Duodenal mucosa (tissue), 2 donors: ENCODE measurements around the gene FPGS.

ENCODE experiments used
- H3K27ac ChIP-seq: one replicate; pipeline ENCODE4 v1.7.0; 2013; ENCODE audit warnings: low read depth, low read length
- H3K27me3 ChIP-seq, 2 donors: one replicate each; pipeline ENCODE4 v1.7.0; 2013; ENCODE audit warnings: low read length in 2 of 2, control low read depth in 1 of 2; ENCODE audit not compliant: insufficient read depth in 2 of 2, control insufficient read depth in 1 of 2
- H3K36me3 ChIP-seq, 2 donors: one replicate each; pipeline ENCODE4 v1.7.0; 2013; ENCODE audit warnings: low read length in 2 of 2, control low read depth in 1 of 2; ENCODE audit not compliant: insufficient read depth in 2 of 2, control insufficient read depth in 1 of 2
- H3K4me1 ChIP-seq, 2 donors: one replicate each; pipeline ENCODE4 v1.7.0; 2013; ENCODE audit warnings: low read length in 2 of 2, control low read depth in 1 of 2; ENCODE audit not compliant: insufficient read depth in 2 of 2, control insufficient read depth in 1 of 2
- H3K4me3 ChIP-seq, 2 donors: one replicate each; pipeline ENCODE4 v1.7.0; 2013; ENCODE audit warnings: low read length in 2 of 2, low read depth in 1 of 2
- H3K9ac ChIP-seq, 2 donors: one replicate each; pipeline ENCODE4 v1.7.0; 2013; ENCODE audit warnings: low read length in 2 of 2, low read depth in 1 of 2
- H3K9me3 ChIP-seq, 2 donors: one replicate each; pipeline ENCODE4 v1.7.0; 2013; ENCODE audit warnings: low read length in 2 of 2, control low read depth in 1 of 2; ENCODE audit not compliant: control insufficient read depth in 1 of 2

Gene FPGS

DNA sequence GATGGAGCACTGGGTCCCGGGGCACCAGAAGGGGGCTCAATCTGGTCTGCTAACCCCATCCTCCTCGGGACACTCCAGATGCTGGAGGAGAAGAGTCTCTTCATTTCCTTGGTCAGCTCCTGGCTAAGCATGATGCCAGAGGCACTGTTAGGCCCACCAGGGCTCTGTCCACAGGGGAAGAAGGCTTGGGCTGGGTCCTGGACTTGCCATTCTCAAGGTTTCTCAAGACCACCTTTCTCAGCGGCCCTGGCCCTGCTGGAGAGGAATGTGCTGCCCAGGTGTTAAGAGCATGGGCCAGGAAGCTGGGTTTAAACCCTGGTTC is 32.1 kb upstream of the FPGS start:
- Histone ChIP-seq H3K27me3 (no peaks in the 10 kb centered on the region), H3K9me3 (no peaks in the 10 kb centered on the region), H3K27ac (peak overlapping the region; percentile 3), H3K36me3 (peaks cover 0 to 3% of the 10 kb centered on the region in 2 donors), H3K4me1 (peaks cover 12 to 34% of the 10 kb centered on the region in 2 donors), H3K4me3 (peak overlapping the region; percentile 66 to 67), H3K9ac (peak overlapping the region; percentile 18 to 54)

DNA sequence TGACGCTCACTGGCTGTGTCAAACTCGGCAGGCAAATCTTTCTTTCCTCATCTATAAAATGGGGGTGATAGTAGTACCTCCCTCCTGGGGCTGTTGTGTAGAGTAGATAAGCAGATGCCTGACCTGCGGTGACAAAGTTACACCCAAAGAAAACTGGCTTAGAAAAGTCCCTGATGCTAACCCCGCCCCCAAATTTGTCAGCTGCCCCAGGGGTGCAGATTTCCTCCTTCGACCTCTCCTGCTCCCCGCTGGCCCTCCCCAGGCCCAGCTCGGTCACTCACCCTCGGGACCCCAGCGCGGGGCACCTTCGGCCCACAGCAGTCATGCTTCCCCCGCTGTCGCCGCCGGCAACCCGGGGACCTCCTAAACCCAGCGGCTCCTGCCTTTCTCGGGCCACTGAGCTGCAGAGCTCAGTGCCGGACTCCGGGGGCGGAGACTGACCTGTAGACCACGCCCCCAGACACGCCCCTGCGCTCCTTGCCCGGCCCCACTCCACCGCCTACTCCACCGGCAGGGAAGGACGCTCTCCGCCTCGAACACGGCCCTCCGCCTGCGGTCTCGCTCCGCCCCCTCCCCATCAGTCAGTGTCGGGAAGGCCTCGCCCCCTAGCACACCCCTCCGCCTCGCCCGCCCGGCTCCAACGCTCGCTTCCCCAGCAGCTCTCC is 31.6 kb upstream of the FPGS start:
- H3K4me1 ChIP-seq: peaks cover 12 to 31% of the 10 kb centered on the region in 2 donors
- no peaks in the 10 kb centered on the region for H3K9me3 ChIP-seq
- peak overlapping the region; percentile 3 for H3K27ac ChIP-seq
- H3K27me3 ChIP-seq: no peaks in the 10 kb centered on the region
- H3K9ac ChIP-seq: peak overlapping the region; percentile 18 to 54
- peaks cover 0 to 3% of the 10 kb centered on the region in 2 donors for H3K36me3 ChIP-seq
- peak overlapping the region; percentile 66 to 67 for H3K4me3 ChIP-seq

DNA sequence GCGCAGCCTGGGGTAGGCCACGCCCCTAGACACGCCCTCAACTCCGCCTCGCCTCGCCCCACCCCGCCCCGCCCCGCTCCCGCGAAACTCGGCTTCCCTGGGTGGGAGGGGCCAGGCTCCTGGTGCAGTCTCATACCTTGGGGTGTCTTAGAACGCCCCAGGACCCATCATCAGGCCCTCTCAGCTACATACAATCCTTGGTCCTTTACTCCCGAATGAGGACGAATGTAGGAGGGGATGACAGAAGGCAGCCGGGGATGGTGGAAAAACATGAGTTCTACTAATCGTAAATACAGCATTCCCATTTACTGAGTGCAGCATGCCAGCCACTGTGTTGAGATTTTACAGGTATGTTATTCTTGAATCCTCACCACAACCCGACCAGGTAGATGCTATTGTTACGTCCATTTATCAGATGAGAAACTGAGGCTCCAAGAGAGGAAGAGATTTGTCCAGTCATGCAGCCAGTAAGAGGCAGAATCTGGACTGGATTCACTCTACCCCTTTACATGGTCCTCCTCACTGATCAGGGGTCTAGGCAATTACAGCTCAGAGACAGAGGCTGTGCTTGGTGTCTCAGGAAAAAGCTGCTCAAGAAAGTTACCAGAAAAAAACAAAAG is 31.0 kb upstream of the FPGS start:
- H3K36me3 ChIP-seq: peaks cover 0 to 3% of the 10 kb centered on the region in 2 donors
- H3K4me3 ChIP-seq: peak overlapping the region in 1 of 2 donors; percentile 67
- no peaks in the 10 kb centered on the region for H3K27me3 ChIP-seq
- no peaks in the 10 kb centered on the region for H3K9me3 ChIP-seq
- no peak overlapping the region for H3K27ac ChIP-seq
- peaks cover 12 to 28% of the 10 kb centered on the region in 2 donors for H3K4me1 ChIP-seq
- peak overlapping the region in 1 of 2 donors; percentile 54 for H3K9ac ChIP-seq

DNA sequence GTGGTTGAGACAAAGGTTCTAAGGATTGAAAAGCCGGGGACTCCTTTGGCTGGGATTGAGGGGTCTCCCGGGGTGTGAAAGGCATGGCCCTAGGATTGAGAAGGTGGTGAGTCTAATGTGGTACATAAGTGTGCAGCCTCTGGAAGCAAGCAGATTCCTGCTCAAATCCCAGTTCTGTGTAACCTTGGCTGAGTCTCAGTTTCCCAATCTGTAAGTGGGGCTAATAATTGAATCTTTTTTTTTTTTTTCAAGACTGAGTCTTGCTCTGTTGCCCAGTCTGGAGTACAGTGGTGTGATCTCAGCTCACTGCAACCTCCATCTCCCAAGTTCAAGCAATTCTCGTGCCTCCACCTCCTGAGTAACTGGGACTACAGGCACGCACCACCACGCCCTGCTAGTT is 30.1 kb upstream of the FPGS start:
- Histone ChIP-seq H3K27me3 (no peaks in the 10 kb centered on the region), H3K4me3 (no peak overlapping the region), H3K27ac (no peak overlapping the region), H3K9ac (no peak overlapping the region), H3K4me1 (peaks cover 12 to 24% of the 10 kb centered on the region in 2 donors), H3K9me3 (no peaks in the 10 kb centered on the region), H3K36me3 (peaks cover 0 to 3% of the 10 kb centered on the region in 2 donors)

- Histone ChIP-seq H3K9me3 (no peaks in the 10 kb centered on the region), H3K4me3 (no peak overlapping the region), H3K27me3 (no peaks in the 10 kb centered on the region), H3K4me1 (peaks cover 12 to 24% of the 10 kb centered on the region in 2 donors), H3K27ac (no peak overlapping the region), H3K9ac (no peak overlapping the region), H3K36me3 (peaks cover 0 to 3% of the 10 kb centered on the region in 2 donors)
These were observed 29.4 kb upstream of the FPGS start for GRCh38 chr9:127773272-127773671.

DNA sequence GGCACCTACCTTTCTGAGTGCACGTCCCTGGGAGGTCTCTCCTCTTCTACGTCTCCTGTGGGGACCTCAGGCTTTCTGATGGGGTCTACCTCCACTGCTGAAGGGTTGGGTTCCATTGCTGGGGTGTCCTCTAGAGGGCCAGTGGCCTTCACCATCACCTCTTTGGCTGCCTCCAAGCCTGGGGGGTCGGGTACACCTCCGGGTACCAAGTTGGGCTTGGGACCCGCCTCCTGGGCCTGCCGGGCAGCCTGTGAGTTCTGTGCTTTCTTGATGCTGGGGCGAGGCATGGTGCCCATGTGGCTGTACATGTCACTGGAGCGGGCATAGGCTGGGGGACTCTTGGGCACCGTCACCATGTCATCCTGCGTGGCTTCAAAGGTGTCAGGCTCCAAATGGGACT is 28.7 kb upstream of the FPGS start:
- H3K4me1 ChIP-seq: peaks cover 12 to 27% of the 10 kb centered on the region in 2 donors
- no peak overlapping the region for H3K4me3 ChIP-seq
- peaks cover 0 to 3% of the 10 kb centered on the region in 2 donors for H3K36me3 ChIP-seq
- H3K27me3 ChIP-seq: no peaks in the 10 kb centered on the region
- H3K9ac ChIP-seq: no peak overlapping the region
- no peak overlapping the region for H3K27ac ChIP-seq
- no peaks in the 10 kb centered on the region for H3K9me3 ChIP-seq

DNA sequence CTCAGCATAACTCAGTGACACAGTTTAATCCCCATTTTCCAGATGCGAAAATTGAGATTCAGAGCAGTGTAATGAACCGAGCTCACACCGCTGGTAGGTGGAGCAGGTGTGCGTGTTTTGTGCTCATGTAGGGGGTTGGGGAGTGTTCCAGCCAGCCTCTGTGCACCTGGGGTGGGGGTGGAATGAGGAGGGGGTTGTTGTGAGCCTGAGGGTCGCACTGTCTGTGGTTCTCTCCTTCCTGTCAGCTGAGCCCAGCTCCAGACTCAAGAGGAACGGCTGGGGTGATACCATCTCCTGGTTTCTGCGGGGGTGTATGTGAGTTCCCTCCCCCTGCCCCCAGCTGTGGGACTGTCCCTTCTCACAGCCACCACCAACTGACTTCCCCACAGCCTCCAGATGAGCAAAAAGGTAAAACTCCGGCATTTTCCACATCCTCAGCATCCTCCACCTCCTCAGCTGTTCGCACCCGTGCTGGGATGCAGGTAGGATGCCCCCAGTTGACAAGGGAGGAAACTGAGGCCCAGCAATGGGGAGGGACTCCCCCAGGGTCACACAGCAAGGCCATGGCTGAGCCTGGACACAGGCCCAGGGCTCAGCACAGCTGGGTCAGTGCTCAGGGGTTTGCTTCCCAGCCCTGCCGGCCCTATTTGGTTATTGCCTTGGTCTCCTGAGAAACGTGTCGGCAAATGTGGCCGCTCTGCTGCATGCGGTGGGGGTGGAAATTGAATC is 26.3 kb upstream of the FPGS start:
- H3K4me3 ChIP-seq: peak overlapping the region; percentile 63 to 66
- no peaks in the 10 kb centered on the region for H3K9me3 ChIP-seq
- H3K27me3 ChIP-seq: no peaks in the 10 kb centered on the region
- peaks cover 0 to 3% of the 10 kb centered on the region in 2 donors for H3K36me3 ChIP-seq
- H3K27ac ChIP-seq: no peak overlapping the region
- H3K4me1 ChIP-seq: peaks cover 4 to 26% of the 10 kb centered on the region in 2 donors
- peak overlapping the region; percentile 36 to 54 for H3K9ac ChIP-seq

GRCh38 chr9:127776924-127777289 is 25.8 kb upstream of the FPGS start:
- H3K9ac ChIP-seq: peak overlapping the region; percentile 36 to 54

GRCh38 chr9:127777368-127777980 is 25.2 kb upstream of the FPGS start:
- Histone ChIP-seq H3K9ac (peak overlapping the region in 1 of 2 donors; percentile 36), H3K27me3 (no peaks in the 10 kb centered on the region), H3K4me3 (peak overlapping the region; percentile 63 to 66), H3K9me3 (no peaks in the 10 kb centered on the region), H3K27ac (peak overlapping the region; percentile 10), H3K4me1 (peaks cover 0 to 23% of the 10 kb centered on the region in 2 donors), H3K36me3 (peaks cover 0 to 3% of the 10 kb centered on the region in 2 donors)

More at GRCh38 chr9:127776924-127777289, 25.8 kb upstream of the FPGS start:
- no peaks in the 10 kb centered on the region for H3K9me3 ChIP-seq
- peaks cover under 1 to 22% of the 10 kb centered on the region in 2 donors for H3K4me1 ChIP-seq
- no peaks in the 10 kb centered on the region for H3K27me3 ChIP-seq
- peak overlapping the region; percentile 20 for H3K27ac ChIP-seq
- peak overlapping the region; percentile 63 to 66 for H3K4me3 ChIP-seq
- H3K36me3 ChIP-seq: peaks cover 0 to 3% of the 10 kb centered on the region in 2 donors
